LNCaP clone FGC (cell line): ENCODE measurements around the gene THTPA.
A peak's percentile ranks its signal among the peaks of the same experiment; 100 is the strongest.

ENCODE experiments used
- DNase-seq: peaks from one replicate; pipeline ENCODE4 v3.0.0-alpha.2; 2011; ENCODE audit warnings: low read depth
- H3K4me3 ChIP-seq: 2 replicates; pipeline ENCODE4 v1.5.1; 2011; ENCODE audit warnings: mild to moderate bottlenecking, low read depth, low read length, control low read depth
- TF ChIP-seq, protein P1 (sequence below): IDR thresholded peaks from 2 replicates; pipeline ENCODE4 v1.5.1; 2012; ENCODE audit warnings: mild to moderate bottlenecking; ENCODE audit not compliant: control insufficient read depth, insufficient read depth; ENCODE audit errors: extremely low read depth

The THTPA gene

DNA sequence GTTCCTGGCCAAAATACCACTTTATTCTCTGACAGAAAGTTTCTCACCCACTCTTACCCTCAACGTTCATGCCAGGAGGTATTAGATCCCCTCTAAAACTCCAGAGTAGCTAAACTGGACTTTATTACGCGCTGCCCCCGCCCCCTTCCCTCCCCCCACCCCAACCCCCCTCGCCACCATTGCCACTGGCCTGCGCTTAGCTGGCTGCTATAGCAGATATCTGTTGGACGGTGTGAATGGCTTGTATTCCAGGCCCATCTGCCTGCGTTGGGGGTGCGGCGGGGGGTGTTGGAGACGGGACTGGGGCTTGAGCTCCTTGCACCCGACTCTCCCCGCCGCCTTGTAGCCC lies 564 bp upstream of the THTPA start:
- DNase-seq = no peak
- TF ChIP-seq, protein P1, sequence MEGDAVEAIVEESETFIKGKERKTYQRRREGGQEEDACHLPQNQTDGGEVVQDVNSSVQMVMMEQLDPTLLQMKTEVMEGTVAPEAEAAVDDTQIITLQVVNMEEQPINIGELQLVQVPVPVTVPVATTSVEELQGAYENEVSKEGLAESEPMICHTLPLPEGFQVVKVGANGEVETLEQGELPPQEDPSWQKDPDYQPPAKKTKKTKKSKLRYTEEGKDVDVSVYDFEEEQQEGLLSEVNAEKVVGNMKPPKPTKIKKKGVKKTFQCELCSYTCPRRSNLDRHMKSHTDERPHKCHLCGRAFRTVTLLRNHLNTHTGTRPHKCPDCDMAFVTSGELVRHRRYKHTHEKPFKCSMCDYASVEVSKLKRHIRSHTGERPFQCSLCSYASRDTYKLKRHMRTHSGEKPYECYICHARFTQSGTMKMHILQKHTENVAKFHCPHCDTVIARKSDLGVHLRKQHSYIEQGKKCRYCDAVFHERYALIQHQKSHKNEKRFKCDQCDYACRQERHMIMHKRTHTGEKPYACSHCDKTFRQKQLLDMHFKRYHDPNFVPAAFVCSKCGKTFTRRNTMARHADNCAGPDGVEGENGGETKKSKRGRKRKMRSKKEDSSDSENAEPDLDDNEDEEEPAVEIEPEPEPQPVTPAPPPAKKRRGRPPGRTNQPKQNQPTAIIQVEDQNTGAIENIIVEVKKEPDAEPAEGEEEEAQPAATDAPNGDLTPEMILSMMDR = no peak
- H3K4me3 ChIP-seq = peak overlapping the region; percentile 96

DNA sequence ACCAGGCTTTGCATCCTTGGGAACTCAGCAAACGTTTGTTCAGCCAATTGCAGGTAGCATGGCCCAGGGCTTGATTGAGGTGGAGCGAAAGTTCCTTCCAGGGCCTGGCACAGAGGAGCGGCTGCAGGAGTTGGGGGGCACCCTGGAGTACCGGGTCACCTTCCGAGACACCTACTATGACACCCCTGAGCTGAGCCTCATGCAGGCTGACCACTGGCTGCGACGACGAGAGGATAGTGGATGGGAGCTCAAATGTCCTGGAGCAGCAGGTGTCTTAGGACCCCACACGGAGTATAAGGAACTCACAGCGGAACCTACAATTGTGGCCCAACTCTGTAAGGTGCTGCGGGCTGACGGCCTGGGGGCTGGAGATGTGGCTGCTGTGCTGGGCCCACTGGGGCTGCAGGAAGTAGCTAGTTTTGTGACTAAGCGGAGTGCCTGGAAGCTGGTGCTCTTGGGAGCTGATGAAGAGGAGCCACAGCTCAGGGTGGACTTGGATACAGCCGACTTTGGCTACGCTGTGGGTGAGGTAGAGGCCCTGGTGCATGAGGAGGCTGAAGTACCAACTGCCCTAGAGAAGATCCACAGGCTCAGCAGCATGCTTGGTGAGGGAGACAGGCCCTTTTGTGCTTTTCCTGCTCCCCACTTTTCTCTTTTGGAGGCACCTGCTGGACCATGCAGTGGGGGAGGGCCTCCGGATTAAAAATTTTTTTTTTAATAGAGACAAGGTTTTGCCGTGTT lies 799 bp downstream of the THTPA start:
- DNase-seq = no peak
- H3K4me3 ChIP-seq = peak overlapping the region; percentile 96
- TF ChIP-seq, protein P1 = no peak

DNA sequence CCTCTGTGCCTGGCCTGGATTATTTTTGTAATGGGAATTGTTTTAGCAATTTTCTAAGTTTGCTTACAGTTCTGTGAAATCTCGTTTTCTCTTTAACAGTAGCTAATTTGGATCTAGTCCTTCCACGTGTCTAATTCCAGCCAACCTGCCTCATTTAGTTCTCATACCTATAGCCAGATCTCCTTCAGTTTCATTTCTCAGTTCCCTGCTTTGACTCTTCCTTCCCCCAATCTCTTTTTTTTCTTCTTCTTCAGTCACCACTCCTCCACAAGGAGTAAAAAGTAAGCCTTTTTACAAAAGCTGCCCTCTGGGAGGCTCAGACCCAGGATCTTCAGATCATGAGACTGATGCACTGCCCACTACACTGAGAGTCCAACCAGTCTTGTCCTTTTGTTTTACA lies 1.4 kb downstream of the THTPA start:
- peak overlapping the region; percentile 96 for H3K4me3 ChIP-seq
- TF ChIP-seq, protein P1 = no peak

DNA sequence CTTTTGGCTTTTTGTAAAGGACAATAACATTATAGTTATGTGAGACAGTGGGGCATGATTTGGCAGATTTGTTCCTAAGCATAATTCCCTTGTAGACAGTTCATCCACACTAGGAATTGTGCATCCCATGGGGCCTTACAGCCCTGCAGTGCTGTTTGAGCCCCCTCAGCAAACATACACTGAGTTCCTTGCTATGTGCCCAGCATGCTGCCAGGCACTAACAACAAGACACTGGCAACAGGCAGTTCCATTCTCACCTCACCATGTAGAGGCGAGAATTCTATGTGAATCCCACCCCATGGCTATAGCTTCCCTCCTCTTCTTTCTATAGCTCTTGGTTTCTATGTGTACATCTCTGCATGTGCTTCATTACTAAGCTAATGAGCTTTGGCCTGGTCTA lies 1.9 kb downstream of the THTPA start:
- no peak for DNase-seq
- TF ChIP-seq, protein P1 = no peak
- H3K4me3 ChIP-seq = no peak overlapping the region; the same call in 1 of the 2 replicates

More for the DNA sequence above, 1.4 kb downstream of the THTPA start:
- DNase-seq = no peak

DNA sequence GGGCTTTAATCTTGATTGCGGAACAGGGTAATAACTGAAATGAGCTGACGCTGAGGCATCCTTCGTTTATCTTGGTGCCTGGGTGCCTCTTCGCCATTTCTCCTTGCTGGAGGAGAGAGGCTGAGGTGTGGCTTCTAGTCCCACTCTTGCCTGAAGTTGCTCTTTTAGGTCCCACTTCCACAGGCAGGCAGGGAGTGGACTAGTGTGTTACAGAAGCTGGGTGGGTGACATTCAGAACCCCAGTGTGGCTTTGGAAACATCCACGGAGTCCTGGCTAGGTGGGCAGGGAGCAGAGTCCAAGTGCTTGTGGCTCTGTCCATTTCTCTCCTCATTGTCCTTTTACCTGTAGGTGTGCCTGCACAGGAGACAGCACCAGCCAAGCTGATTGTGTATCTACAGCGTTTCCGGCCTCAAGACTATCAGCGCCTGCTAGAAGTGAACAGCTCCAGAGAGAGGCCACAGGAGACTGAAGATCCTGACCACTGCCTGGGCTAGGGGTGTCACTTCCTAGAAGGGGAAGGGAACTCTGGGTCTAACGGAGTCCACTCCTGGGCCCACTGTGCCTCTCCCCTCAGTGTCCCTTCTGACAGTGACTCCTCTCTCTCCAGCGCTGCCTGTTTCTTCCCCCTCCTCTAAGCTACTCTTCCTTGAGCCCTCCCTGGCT lies 2.4 kb downstream of the THTPA start:
- TF ChIP-seq, protein P1 = no peak
- DNase-seq = no peak
- no peak overlapping the region for H3K4me3 ChIP-seq

DNA sequence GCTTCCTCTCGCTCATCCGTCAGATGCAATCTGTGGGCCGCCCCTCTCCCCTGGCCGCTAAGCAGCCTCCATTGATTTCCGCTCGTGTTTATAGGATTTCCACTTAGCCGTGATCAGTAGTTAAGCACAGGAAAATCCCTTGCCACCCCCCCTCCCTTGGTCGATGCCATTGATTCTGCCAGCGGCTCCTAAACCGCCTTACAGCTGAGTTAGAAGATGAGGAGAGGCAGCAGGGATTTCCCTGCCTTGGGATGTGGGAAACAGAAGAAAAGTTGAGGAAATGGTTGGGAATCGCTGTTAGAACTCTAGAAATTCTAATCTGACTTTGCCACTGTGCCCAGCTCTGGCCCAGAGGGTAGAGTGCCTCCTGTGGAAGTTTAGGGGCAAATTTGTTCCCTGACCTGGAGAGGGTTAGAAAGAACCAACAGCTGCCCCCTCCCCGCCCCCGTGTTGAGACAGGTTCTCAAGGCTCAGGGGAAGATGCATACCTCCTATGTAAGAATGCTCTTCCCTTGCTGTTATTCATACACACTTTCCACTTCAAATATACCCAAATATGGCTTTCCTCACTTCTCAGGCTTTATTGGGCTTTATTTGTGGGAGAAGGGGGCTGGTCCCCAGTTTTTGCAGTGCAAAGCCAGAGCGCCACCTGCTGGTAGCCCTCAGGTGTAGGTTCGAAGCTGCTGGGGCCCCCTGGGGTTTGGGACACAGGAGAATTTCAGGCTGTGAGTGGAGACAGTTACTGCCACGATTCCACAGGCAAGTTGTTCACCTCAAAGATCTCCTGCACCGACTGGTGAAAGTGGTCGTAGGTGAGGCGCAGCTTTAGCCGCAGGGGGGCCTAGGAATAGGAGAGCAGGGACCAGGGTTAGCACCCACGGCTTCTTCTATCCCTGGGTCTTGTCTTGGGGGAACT lies 3.2 kb downstream of the THTPA start:
- no peak for DNase-seq
- TF ChIP-seq, protein P1 = peak; percentile 76

More for the DNA sequence above, 3.2 kb downstream of the THTPA start:
- no peak overlapping the region for H3K4me3 ChIP-seq
